ENCODE data around the gene MFSD12.

Gene MFSD12

DNA sequence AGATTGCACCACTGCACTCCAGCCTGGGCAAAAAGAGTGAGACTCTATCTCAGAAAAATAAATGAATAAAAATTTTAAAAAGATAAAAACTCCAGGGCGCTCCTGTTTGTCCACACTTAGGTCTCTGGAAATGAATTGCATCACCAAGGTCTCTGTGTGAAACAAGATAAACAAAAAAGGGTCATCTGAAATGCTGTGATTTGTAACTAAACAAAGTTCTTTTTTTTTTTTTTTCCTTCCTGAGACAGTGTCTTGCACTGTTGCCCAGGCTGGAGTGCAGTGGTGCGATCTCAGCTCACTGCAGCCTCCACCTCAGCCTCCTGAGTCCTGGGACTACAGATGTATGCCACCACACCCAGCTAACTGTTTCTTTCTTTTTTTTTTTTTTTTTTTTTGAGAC lies 39.7 kb downstream of the MFSD12 start:
- Histone ChIP-seq H3K4me2 (ENCODE audit: low read length, poor library complexity, severe bottlenecking) (no peak overlapping the region), H3K36me3 (ENCODE audit: control insufficient read depth in 1 of 2, insufficient read depth in 2 of 2, low read depth in 1 of 2, low read length in 2 of 2) (peaks cover 4 to 71% of the 10 kb centered on the region in 2 experiments), H3K27ac (ENCODE audit: low read length, poor library complexity, severe bottlenecking) (no peak overlapping the region), H3K23ac (ENCODE audit: low read length in 2 of 2) (no peak overlapping the region), H3K9ac (ENCODE audit: low read length) (no peak overlapping the region), H3K18ac (ENCODE audit: low read depth in 1 of 2, low read length in 2 of 2) (no peak overlapping the region), H3K14ac (ENCODE audit: low read length in 2 of 2) (no peak overlapping the region), H3K4me3 (ENCODE audit: insufficient read depth in 1 of 2, low read depth in 1 of 2, low read length in 2 of 2) (no peak overlapping the region), H2AK5ac (ENCODE audit: low read length, severe bottlenecking) (no peak overlapping the region), H2BK5ac (ENCODE audit: low read depth, low read length, poor library complexity, severe bottlenecking) (no peak overlapping the region), H4K8ac (ENCODE audit: low read length) (no peak overlapping the region), H3K27me3 (ENCODE audit: control insufficient read depth in 1 of 2, insufficient read depth in 1 of 2, low read length in 2 of 2) (no peaks in the 10 kb centered on the region), H2BK120ac (ENCODE audit: low read depth, low read length) (no peak overlapping the region), H2BK12ac (ENCODE audit: low read length in 2 of 2) (no peak overlapping the region), H3K4ac (ENCODE audit: low read depth in 1 of 2, low read length in 2 of 2) (no peak overlapping the region), H2AFZ (ENCODE audit: low read depth, low read length) (no peak overlapping the region), H3K79me1 (replicated peaks; ENCODE audit: low read length, poor library complexity, severe bottlenecking) (peaks cover 20% of the 10 kb centered on the region), H4K91ac (ENCODE audit: low read length) (no peak overlapping the region), H2BK15ac (ENCODE audit: low read depth, poor library complexity, severe bottlenecking) (no peak overlapping the region), H3K4me1 (ENCODE audit: control insufficient read depth, insufficient read depth, low read depth, low read length) (peaks cover 55% of the 10 kb centered on the region), H3K9me3 (ENCODE audit: control insufficient read depth, low read length) (no peaks in the 10 kb centered on the region)
- 93% methylated on average over 2 of the region's 2 CpGs for WGBS
- DNase-seq: peak; percentile 62

DNA sequence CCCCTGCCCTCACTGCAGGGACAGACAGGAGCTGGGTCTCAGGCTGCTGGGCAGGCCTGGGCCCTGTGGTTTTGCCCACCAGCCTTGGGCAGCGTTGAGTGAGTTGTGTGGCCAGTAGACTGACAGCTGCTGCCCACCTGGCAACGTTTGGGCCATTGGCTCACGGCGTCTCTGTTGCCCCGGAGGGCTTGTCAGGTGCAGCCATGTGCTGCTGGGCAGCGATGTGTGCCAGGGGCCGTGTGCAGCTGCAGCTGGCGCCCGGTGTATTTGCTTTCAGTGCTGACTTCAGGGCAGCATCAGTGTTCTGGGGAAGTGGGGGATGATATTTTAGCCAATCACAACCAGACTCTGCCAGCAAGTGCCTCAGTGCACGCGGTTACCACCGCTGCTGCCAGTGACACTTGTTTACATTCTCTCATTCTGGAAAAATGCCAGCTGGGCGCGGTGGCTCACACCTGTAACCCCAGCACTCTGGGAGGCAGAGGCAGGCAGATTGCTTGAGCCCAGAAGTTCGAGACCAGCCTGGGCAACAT lies 40.6 kb downstream of the MFSD12 start:
- H3K27me3 ChIP-seq (ENCODE audit: control insufficient read depth in 1 of 2, insufficient read depth in 1 of 2, low read length in 2 of 2): no peaks in the 10 kb centered on the region
- H2AFZ ChIP-seq (ENCODE audit: low read depth, low read length): no peak overlapping the region
- H3K4ac ChIP-seq (ENCODE audit: low read depth in 1 of 2, low read length in 2 of 2): no peak overlapping the region
- H3K9me3 ChIP-seq (ENCODE audit: control insufficient read depth, low read length): no peaks in the 10 kb centered on the region
- no peak overlapping the region for H3K4me2 ChIP-seq (ENCODE audit: low read length, poor library complexity, severe bottlenecking)
- H3K79me1 ChIP-seq (replicated peaks; ENCODE audit: low read length, poor library complexity, severe bottlenecking): peaks cover 16% of the 10 kb centered on the region
- H4K91ac ChIP-seq (ENCODE audit: low read length): no peak overlapping the region
- H2AK5ac ChIP-seq (ENCODE audit: low read length, severe bottlenecking): no peak overlapping the region
- H2BK5ac ChIP-seq (ENCODE audit: low read depth, low read length, poor library complexity, severe bottlenecking): no peak overlapping the region
- H3K4me3 ChIP-seq (ENCODE audit: insufficient read depth in 1 of 2, low read depth in 1 of 2, low read length in 2 of 2): peak overlapping the region in 1 of 2 experiments; percentile 34
- H2BK15ac ChIP-seq (ENCODE audit: low read depth, poor library complexity, severe bottlenecking): no peak overlapping the region
- no peak overlapping the region for H3K23ac ChIP-seq (ENCODE audit: low read length in 2 of 2)
- no peak overlapping the region for H4K8ac ChIP-seq (ENCODE audit: low read length)
- 91% methylated on average over 15 of the region's 15 CpGs for WGBS
- H2BK12ac ChIP-seq (ENCODE audit: low read length in 2 of 2): no peak overlapping the region
- peaks cover 60% of the 10 kb centered on the region for H3K4me1 ChIP-seq (ENCODE audit: control insufficient read depth, insufficient read depth, low read depth, low read length)
- DNase-seq: no peak
- peaks cover 4 to 71% of the 10 kb centered on the region in 2 experiments for H3K36me3 ChIP-seq (ENCODE audit: control insufficient read depth in 1 of 2, insufficient read depth in 2 of 2, low read depth in 1 of 2, low read length in 2 of 2)
- no peak overlapping the region for H2BK120ac ChIP-seq (ENCODE audit: low read depth, low read length)
- H3K14ac ChIP-seq (ENCODE audit: low read length in 2 of 2): peak overlapping the region in 1 of 2 experiments; percentile 36
- H3K9ac ChIP-seq (ENCODE audit: low read length): no peak overlapping the region
- no peak overlapping the region for H3K27ac ChIP-seq (ENCODE audit: low read length, poor library complexity, severe bottlenecking)
- H3K18ac ChIP-seq (ENCODE audit: low read depth in 1 of 2, low read length in 2 of 2): peak overlapping the region in 1 of 2 experiments; percentile 26

DNA sequence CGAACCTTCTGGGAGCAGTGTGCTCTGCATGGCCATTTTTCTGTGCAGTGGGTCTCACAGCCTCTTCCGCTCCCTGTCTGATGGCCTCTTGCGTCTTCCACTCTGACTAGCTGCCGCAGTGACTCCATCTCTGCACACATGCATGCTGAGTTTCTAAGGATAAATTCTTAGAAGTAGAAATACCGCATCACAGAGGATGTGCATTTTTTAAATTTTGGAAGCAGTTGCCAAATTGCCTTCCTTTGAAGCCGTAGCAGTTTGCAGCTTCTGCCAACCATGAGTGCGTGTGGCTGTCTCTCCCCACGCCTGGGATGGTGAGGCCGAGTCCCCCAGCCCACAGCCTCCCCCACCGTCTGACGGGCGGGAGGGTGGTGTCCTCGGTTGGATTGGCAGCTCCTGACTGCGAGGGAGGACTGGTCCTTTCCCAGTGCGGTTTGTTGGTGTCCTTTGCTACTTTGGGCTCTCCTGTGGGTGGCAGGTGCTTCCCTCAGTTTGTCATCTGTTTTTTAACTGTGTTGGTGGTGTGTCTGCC lies 41.4 kb downstream of the MFSD12 start:
- H3K4me1 ChIP-seq (ENCODE audit: control insufficient read depth, insufficient read depth, low read depth, low read length): peaks cover 64% of the 10 kb centered on the region
- no peak overlapping the region for H2BK5ac ChIP-seq (ENCODE audit: low read depth, low read length, poor library complexity, severe bottlenecking)
- no peak overlapping the region for H4K91ac ChIP-seq (ENCODE audit: low read length)
- no peak overlapping the region for H3K9ac ChIP-seq (ENCODE audit: low read length)
- no peak overlapping the region for H3K14ac ChIP-seq (ENCODE audit: low read length in 2 of 2)
- no peak overlapping the region for H3K27ac ChIP-seq (ENCODE audit: low read length, poor library complexity, severe bottlenecking)
- no peak overlapping the region for H2BK120ac ChIP-seq (ENCODE audit: low read depth, low read length)
- no peak overlapping the region for H3K4me3 ChIP-seq (ENCODE audit: insufficient read depth in 1 of 2, low read depth in 1 of 2, low read length in 2 of 2)
- H2BK15ac ChIP-seq (ENCODE audit: low read depth, poor library complexity, severe bottlenecking): no peak overlapping the region
- WGBS: 93% methylated on average over 15 of the region's 15 CpGs
- peaks cover 16% of the 10 kb centered on the region for H3K79me1 ChIP-seq (replicated peaks; ENCODE audit: low read length, poor library complexity, severe bottlenecking)
- no peak overlapping the region for H3K4me2 ChIP-seq (ENCODE audit: low read length, poor library complexity, severe bottlenecking)
- no peak overlapping the region for H2AFZ ChIP-seq (ENCODE audit: low read depth, low read length)
- H2AK5ac ChIP-seq (ENCODE audit: low read length, severe bottlenecking): no peak overlapping the region
- no peak for DNase-seq
- no peak overlapping the region for H4K8ac ChIP-seq (ENCODE audit: low read length)
- no peaks in the 10 kb centered on the region for H3K27me3 ChIP-seq (ENCODE audit: control insufficient read depth in 1 of 2, insufficient read depth in 1 of 2, low read length in 2 of 2)
- H3K23ac ChIP-seq (ENCODE audit: low read length in 2 of 2): no peak overlapping the region
- no peak overlapping the region for H2BK12ac ChIP-seq (ENCODE audit: low read length in 2 of 2)
- H3K36me3 ChIP-seq (ENCODE audit: control insufficient read depth in 1 of 2, insufficient read depth in 2 of 2, low read depth in 1 of 2, low read length in 2 of 2): peaks cover 4 to 78% of the 10 kb centered on the region in 2 experiments
- H3K4ac ChIP-seq (ENCODE audit: low read depth in 1 of 2, low read length in 2 of 2): no peak overlapping the region
- H3K9me3 ChIP-seq (ENCODE audit: control insufficient read depth, low read length): no peaks in the 10 kb centered on the region
- H3K18ac ChIP-seq (ENCODE audit: low read depth in 1 of 2, low read length in 2 of 2): no peak overlapping the region

DNA sequence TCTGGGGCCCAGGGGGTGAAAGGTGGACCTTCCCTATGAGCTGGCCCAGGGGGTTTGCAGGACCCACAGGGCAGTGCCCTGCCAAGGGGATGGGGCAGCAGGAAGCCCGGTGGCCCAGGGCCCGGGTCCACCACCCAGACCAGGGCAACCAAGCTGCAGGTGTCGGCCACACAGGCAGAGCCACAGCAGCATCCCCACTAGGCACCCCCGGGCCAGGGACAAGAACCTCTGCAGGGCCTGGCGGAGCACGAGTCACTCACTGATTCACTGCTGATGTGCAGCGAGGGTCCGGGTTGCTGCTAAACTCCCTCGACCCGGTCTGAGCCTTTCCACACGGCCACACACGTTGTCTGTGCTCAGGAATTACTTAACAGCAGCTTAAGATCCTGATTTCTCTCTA lies 42.5 kb downstream of the MFSD12 start:
- no peaks in the 10 kb centered on the region for H3K27me3 ChIP-seq (ENCODE audit: control insufficient read depth in 1 of 2, insufficient read depth in 1 of 2, low read length in 2 of 2)
- H2BK12ac ChIP-seq (ENCODE audit: low read length in 2 of 2): no peak overlapping the region
- H2AFZ ChIP-seq (ENCODE audit: low read depth, low read length): no peak overlapping the region
- H3K79me1 ChIP-seq (replicated peaks; ENCODE audit: low read length, poor library complexity, severe bottlenecking): peaks cover 14% of the 10 kb centered on the region
- no peak overlapping the region for H3K18ac ChIP-seq (ENCODE audit: low read depth in 1 of 2, low read length in 2 of 2)
- no peak overlapping the region for H2AK5ac ChIP-seq (ENCODE audit: low read length, severe bottlenecking)
- WGBS: 63% methylated on average over 12 of the region's 12 CpGs
- H3K4ac ChIP-seq (ENCODE audit: low read depth in 1 of 2, low read length in 2 of 2): no peak overlapping the region
- H3K9ac ChIP-seq (ENCODE audit: low read length): peak overlapping the region; percentile 22
- H4K91ac ChIP-seq (ENCODE audit: low read length): no peak overlapping the region
- H3K9me3 ChIP-seq (ENCODE audit: control insufficient read depth, low read length): no peaks in the 10 kb centered on the region
- no peak overlapping the region for H3K14ac ChIP-seq (ENCODE audit: low read length in 2 of 2)
- no peak overlapping the region for H2BK5ac ChIP-seq (ENCODE audit: low read depth, low read length, poor library complexity, severe bottlenecking)
- peaks cover 9 to 78% of the 10 kb centered on the region in 2 experiments for H3K36me3 ChIP-seq (ENCODE audit: control insufficient read depth in 1 of 2, insufficient read depth in 2 of 2, low read depth in 1 of 2, low read length in 2 of 2)
- H4K8ac ChIP-seq (ENCODE audit: low read length): no peak overlapping the region
- H2BK15ac ChIP-seq (ENCODE audit: low read depth, poor library complexity, severe bottlenecking): no peak overlapping the region
- H3K23ac ChIP-seq (ENCODE audit: low read length in 2 of 2): no peak overlapping the region
- no peak overlapping the region for H2BK120ac ChIP-seq (ENCODE audit: low read depth, low read length)
- H3K4me3 ChIP-seq (ENCODE audit: insufficient read depth in 1 of 2, low read depth in 1 of 2, low read length in 2 of 2): no peak overlapping the region
- H3K4me1 ChIP-seq (ENCODE audit: control insufficient read depth, insufficient read depth, low read depth, low read length): peaks cover 62% of the 10 kb centered on the region
- no peak overlapping the region for H3K4me2 ChIP-seq (ENCODE audit: low read length, poor library complexity, severe bottlenecking)
- no peak overlapping the region for H3K27ac ChIP-seq (ENCODE audit: low read length, poor library complexity, severe bottlenecking)
- DNase-seq: no peak
